K562 (cell line): ENCODE measurements around the gene SCML2. TPM values are rescaled to one million over a fixed set of nuclear protein-coding genes. Genes with fewer than 3 reads are reported as not detected.

ENCODE experiments used
- BHLHE40 ChIP-seq: IDR thresholded peaks from 2 replicates; pipeline ENCODE4 v1.6.1; 2011; ENCODE audit warnings: low read length, improper control_type of control experiment
- FOSL1 ChIP-seq: fragments of 200-800 bp; sonication (Bioruptor generic); conservative IDR thresholded peaks from 2 replicates; pipeline ENCODE4 v1.6.1; 2016; ENCODE audit warnings: missing genetic modification characterization, missing compliant biosample characterization
- FOXA1 ChIP-seq: fragments of 450-650 bp; IDR thresholded peaks from 2 replicates; pipeline ENCODE4 v1.6.1; 2016; ENCODE audit warnings: mild to moderate bottlenecking, borderline replicate concordance
- FOXP1 ChIP-seq: sonication (generic); formaldehyde crosslinking; IDR thresholded peaks from 2 replicates; pipeline ENCODE4 v1.8.0; 2022; ENCODE audit warnings: mild to moderate bottlenecking, missing genetic modification reagents
- FOXP4 ChIP-seq: sonication (generic); formaldehyde crosslinking; IDR thresholded peaks from 2 replicates; pipeline ENCODE4 v1.8.0; 2022; ENCODE audit warnings: mild to moderate bottlenecking, missing genetic modification reagents, borderline replicate concordance
- GATA2 ChIP-seq: sonication (generic); formaldehyde crosslinking; IDR thresholded peaks from 2 replicates; pipeline ENCODE4 v1.4.0; 2020; ENCODE audit warnings: mild to moderate bottlenecking, missing genetic modification reagents
- HDGF ChIP-seq: fragments of 450-650 bp; IDR thresholded peaks from 2 replicates; pipeline ENCODE4 v1.6.1; 2016
- HEY1 ChIP-seq: fragments of 250-450 bp; sonication (Bioruptor Pico); IDR thresholded peaks from 2 replicates; pipeline ENCODE4 v1.5.0; 2020; ENCODE audit warnings: mild to moderate bottlenecking, moderate library complexity, borderline replicate concordance
- MCM2 ChIP-seq: fragments of 450-650 bp; IDR thresholded peaks from 2 replicates; pipeline ENCODE4 v1.6.1; 2017; ENCODE audit warnings: low read depth, mild to moderate bottlenecking
- NFATC3 ChIP-seq: fragments of 450-650 bp; IDR thresholded peaks from 2 replicates; pipeline ENCODE4 v1.6.1; 2017; ENCODE audit warnings: mild to moderate bottlenecking
- PPARD ChIP-seq: fragments of 250-450 bp; sonication (Bioruptor Pico); IDR thresholded peaks from 2 replicates; pipeline ENCODE4 v1.8.0; 2022; ENCODE audit warnings: inconsistent platforms, mild to moderate bottlenecking, moderate library complexity
- RBM17 ChIP-seq: fragments of 200-400 bp; formaldehyde crosslinking; IDR thresholded peaks from 2 replicates; pipeline ENCODE4 v1.6.1; 2017; ENCODE audit warnings: low read depth, mild to moderate bottlenecking, low read length, borderline replicate concordance
- SIN3A ChIP-seq, 2 experiments: fragments of 150-350 bp in 1 of 2; IDR thresholded peaks; 2 replicates each; pipeline ENCODE4 v1.6.1; 2011 to 2016; ENCODE audit warnings: borderline replicate concordance in 2 of 2, low read depth in 2 of 2, low read length in 2 of 2, mild to moderate bottlenecking in 2 of 2, moderate library complexity in 2 of 2; ENCODE audit not compliant: control insufficient read depth in 1 of 2
- SNAPC5 ChIP-seq: fragments of 250-450 bp; sonication (Bioruptor Pico); IDR thresholded peaks from 2 replicates; pipeline ENCODE4 v1.8.0; 2021; ENCODE audit warnings: moderate library complexity, mild to moderate bottlenecking, inconsistent platforms
- TCF15 ChIP-seq: fragments of 250-450 bp; sonication (Bioruptor Pico); IDR thresholded peaks from 2 replicates; pipeline ENCODE4 v1.8.0; 2022; ENCODE audit warnings: moderate library complexity, mild to moderate bottlenecking, inconsistent platforms
- TRIM25 ChIP-seq: fragments of 450-650 bp; IDR thresholded peaks from 2 replicates; pipeline ENCODE4 v1.7.0; 2016; ENCODE audit warnings: borderline replicate concordance
- ZBED1 ChIP-seq: IDR thresholded peaks from 2 replicates; pipeline ENCODE4 v1.6.1; 2014
- ZNF224 ChIP-seq: sonication (generic); formaldehyde crosslinking; IDR thresholded peaks from 2 replicates; pipeline ENCODE4 v1.8.0; 2022; ENCODE audit warnings: mild to moderate bottlenecking, missing genetic modification reagents
- ZNF274 ChIP-seq: IDR thresholded peaks from 2 replicates; pipeline ENCODE4 v1.6.1; 2011; ENCODE audit warnings: low read depth, mild to moderate bottlenecking, low read length, moderate library complexity, borderline replicate concordance
- ZNF347 ChIP-seq: fragments of 450-650 bp; formaldehyde crosslinking; IDR thresholded peaks from 2 replicates; pipeline ENCODE4 v1.4.0; 2020; ENCODE audit warnings: low read depth, mild to moderate bottlenecking, moderate library complexity
- ZNF699 ChIP-seq: fragments of 250-450 bp; sonication (Bioruptor Pico); IDR thresholded peaks from 2 replicates; pipeline ENCODE4 v1.8.0; 2021; ENCODE audit warnings: mild to moderate bottlenecking, moderate library complexity; ENCODE audit not compliant: insufficient replicate concordance
- ZNF830 ChIP-seq: fragments of 250-450 bp; sonication (Bioruptor Pico); IDR thresholded peaks from 2 replicates; pipeline ENCODE4 v1.5.0; 2021; ENCODE audit warnings: mild to moderate bottlenecking
- polyA plus RNA-seq, 8 experiments: library from polyadenylated mRNA; depleted of rRNA in 4 of 8; stranded (reverse) in 5 of 8; unstranded in 3 of 8; fragments of >200 nt; fragmentation: Nextera tagmentation in 2 of 8; fragmentation: Illumina TruSeq in 1 of 8; extraction: Ambion mirVana in 2 of 8; extraction: Trizol in 1 of 8; gene quantifications; 2 replicates each; pipeline versions ENCODE4 v1.2.1 to v1.2.3, GENCODE V29; 2011 to 2014; ENCODE audit warnings: inconsistent platforms in 1 of 8, missing spikeins in 1 of 8
- total RNA-seq, 7 experiments: library from RNA; depleted of rRNA in 6 of 7; stranded (reverse); fragments of >200 nt in 6 of 7; fragmentation: Illumina TruSeq in 2 of 7; extraction: Trizol in 2 of 7; gene quantifications; 2 replicates each; pipeline versions ENCODE4 v1.2.1 to v1.2.3, GENCODE V29; 2011 to 2021; ENCODE audit warnings: low replicate concordance in 1 of 7

The SCML2 gene
- total and polyA plus RNA-seq, 9 of the 15 experiments (the other 6 are each of a cell fraction or from before 2014, with no cell fraction given) = 15.1 to 30.8 (median 22.9) TPM

GRCh38 chrX:18354369-18355223 is at the start of gene SCML2 (continued):
- TF ChIP-seq ZNF699 (CRISPR knock-in tag) (no peak), FOSL1 (no peak), FOXP1 (CRISPR knock-in tag) (no peak), ZNF347 (CRISPR knock-in tag) (no peak), HDGF (no peak), ZNF224 (CRISPR knock-in tag) (no peak), SNAPC5 (CRISPR knock-in tag) (no peak), NFATC3 (no peak), GATA2 (CRISPR knock-in tag) (no peak), RBM17 (no peak), ZNF274 (no peak), HEY1 (no peak), FOXP4 (CRISPR knock-in tag) (no peak), FOXA1 (no peak), ZNF830 (CRISPR knock-in tag) (no peak), PPARD (CRISPR knock-in tag) (no peak), TCF15 (CRISPR knock-in tag) (no peak), MCM2 (no peak), TRIM25 (no peak), BHLHE40 (peak; percentile 95), ZBED1 (no peak), SIN3A (IDR thresholded peaks at IDR 0.05; ENCODE audit: borderline replicate concordance in 2 of 2, control insufficient read depth in 1 of 2, low read depth in 2 of 2, low read length in 2 of 2) (0 out of 4 replicates have a peak, but pooled peaks of 1 of the 2 experiments have one; percentile 27)
